ENCODE measurements around the gene TAPBPL. TPM values are rescaled to one million over a fixed set of nuclear protein-coding genes. Genes with fewer than 3 reads are reported as not detected.

TAPBPL gene, protein sequence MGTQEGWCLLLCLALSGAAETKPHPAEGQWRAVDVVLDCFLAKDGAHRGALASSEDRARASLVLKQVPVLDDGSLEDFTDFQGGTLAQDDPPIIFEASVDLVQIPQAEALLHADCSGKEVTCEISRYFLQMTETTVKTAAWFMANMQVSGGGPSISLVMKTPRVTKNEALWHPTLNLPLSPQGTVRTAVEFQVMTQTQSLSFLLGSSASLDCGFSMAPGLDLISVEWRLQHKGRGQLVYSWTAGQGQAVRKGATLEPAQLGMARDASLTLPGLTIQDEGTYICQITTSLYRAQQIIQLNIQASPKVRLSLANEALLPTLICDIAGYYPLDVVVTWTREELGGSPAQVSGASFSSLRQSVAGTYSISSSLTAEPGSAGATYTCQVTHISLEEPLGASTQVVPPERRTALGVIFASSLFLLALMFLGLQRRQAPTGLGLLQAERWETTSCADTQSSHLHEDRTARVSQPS
- polyA plus RNA-seq (4.2 to 6.0 TPM (median 4.8 TPM) in 3 replicates), polyA minus RNA-seq (3.1 to 6.7 TPM (median 6.0 TPM) in 3 replicates)
- polyA plus RNA-seq (2011; ENCODE audit: low read depth) = 7.0 TPM
- polyA plus RNA-seq (2011; cell fraction: cytosol; rRNA removed) = 2.5 and 3.5 TPM in 2 replicates
- 6.4 and 9.5 TPM in 2 replicates for polyA plus RNA-seq (2011; cell fraction: nucleus; rRNA removed)
- polyA plus RNA-seq (2012; ENCODE audit: low replicate concordance) = 2.2 and 5.2 TPM in 2 replicates
- 2.5 TPM for polyA minus RNA-seq (2011; cell fraction: cytosol; rRNA and poly(A)+ RNA removed)
- polyA minus RNA-seq (2011; cell fraction: nucleus; rRNA and poly(A)+ RNA removed) = 4.0 and 5.6 TPM in 2 replicates

DNA sequence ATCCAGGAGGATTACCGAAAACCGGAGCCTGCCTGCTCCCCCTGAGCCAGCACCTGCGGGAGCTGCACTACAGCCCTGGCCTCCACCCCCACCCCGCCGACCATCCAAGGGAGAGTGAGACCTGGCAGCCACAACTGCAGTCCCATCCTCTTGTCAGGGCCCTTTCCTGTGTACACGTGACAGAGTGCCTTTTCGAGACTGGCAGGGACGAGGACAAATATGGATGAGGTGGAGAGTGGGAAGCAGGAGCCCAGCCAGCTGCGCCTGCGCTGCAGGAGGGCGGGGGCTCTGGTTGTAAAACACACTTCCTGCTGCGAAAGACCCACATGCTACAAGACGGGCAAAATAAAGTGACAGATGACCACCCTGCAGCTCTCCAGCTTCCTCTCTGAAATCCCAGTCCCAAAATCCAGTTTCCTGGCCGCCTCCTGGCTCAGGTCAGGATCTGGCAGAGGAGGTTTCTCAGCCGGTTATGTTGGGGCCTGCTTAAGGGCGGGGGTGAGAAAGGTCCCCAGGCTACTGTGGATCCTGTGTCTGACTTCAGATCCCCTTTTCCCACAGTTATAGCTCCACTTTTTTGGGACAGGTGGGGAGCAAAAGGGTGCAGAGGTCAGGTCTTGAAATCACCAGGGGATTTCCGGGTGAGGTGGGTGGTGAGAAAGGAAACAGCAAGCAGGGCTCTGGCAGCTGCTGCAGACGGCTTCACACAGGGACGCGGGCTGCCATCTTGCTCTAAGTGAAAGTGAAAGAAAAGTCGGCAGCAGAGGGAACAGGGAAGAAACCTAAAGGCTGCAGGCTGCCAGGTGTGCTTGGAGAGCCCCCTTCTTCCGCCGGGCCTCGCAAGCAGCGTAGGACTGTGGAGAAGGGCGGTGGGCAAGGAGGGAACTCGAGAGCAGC lies at the start of gene TAPBPL:
Gene TAPBPL, plus strand, starts transcription at position 695 of the 897 bp plus-strand sequence. CDS start 207 bp downstream, outside the sequence.
- peak within 1 kb of the TSS; percentile 97 for H2AFZ ChIP-seq (ENCODE audit: control insufficient read depth, low read length)
- peaks cover 0 to 2% of the 10 kb centered on the region in 2 experiments for H3K36me3 ChIP-seq (ENCODE audit: control insufficient read depth in 2 of 2, extremely low read depth in 1 of 2, insufficient read depth in 2 of 2, low read length in 2 of 2)
- no peaks in the 10 kb centered on the region for H3K79me2 ChIP-seq (ENCODE audit: control insufficient read depth, insufficient read depth, low read length)
- H3K9ac ChIP-seq (ENCODE audit: control insufficient read depth, extremely low read depth, insufficient read depth, low read length) = peak within 1 kb of the TSS; percentile 82
- H3K27me3 ChIP-seq (ENCODE audit: control insufficient read depth, extremely low read depth, insufficient read depth, low read length) = no peaks in the 10 kb centered on the region
- no peak for DNase-seq (ENCODE audit: low read depth, low spot score)
- H3K27ac ChIP-seq (ENCODE audit: control insufficient read depth, insufficient read depth, low read length) = peak within 1 kb of the TSS; percentile 72
- peak; percentile 81 for FAIRE-seq
- dilution Hi-C loops (cut with MboI; ENCODE audit: extremely low pct_ligation_motif_present, low sequenced_read_pairs) = no loop called here
- peak within 1 kb of the TSS; percentile 42 to 56 (median 52) for H3K4me3 ChIP-seq (ENCODE audit: control insufficient read depth in 2 of 3, extremely low read depth in 1 of 3, insufficient read depth in 2 of 3, low read depth in 1 of 3, low read length in 3 of 3)
- no peaks in the 10 kb centered on the region for H3K9me3 ChIP-seq (ENCODE audit: control insufficient read depth, low read depth, low read length)
- H3K4me2 ChIP-seq (ENCODE audit: control insufficient read depth, extremely low read depth, insufficient read depth, low read depth, low read length) = peak within 1 kb of the TSS; percentile 95
- H3K9me1 ChIP-seq (ENCODE audit: control insufficient read depth, extremely low read depth, insufficient read depth, low read length) = no peaks in the 10 kb centered on the region
- H4K20me1 ChIP-seq (ENCODE audit: control insufficient read depth, extremely low read depth, insufficient read depth, low read length) = no peaks in the 10 kb centered on the region
- H3K4me1 ChIP-seq (ENCODE audit: control insufficient read depth, extremely low read depth, insufficient read depth, low read length) = peaks cover 20% of the 10 kb centered on the region
- TF ChIP-seq, protein P1, sequence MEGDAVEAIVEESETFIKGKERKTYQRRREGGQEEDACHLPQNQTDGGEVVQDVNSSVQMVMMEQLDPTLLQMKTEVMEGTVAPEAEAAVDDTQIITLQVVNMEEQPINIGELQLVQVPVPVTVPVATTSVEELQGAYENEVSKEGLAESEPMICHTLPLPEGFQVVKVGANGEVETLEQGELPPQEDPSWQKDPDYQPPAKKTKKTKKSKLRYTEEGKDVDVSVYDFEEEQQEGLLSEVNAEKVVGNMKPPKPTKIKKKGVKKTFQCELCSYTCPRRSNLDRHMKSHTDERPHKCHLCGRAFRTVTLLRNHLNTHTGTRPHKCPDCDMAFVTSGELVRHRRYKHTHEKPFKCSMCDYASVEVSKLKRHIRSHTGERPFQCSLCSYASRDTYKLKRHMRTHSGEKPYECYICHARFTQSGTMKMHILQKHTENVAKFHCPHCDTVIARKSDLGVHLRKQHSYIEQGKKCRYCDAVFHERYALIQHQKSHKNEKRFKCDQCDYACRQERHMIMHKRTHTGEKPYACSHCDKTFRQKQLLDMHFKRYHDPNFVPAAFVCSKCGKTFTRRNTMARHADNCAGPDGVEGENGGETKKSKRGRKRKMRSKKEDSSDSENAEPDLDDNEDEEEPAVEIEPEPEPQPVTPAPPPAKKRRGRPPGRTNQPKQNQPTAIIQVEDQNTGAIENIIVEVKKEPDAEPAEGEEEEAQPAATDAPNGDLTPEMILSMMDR (optimal IDR thresholded peaks at IDR 0.05 in 1 of 3, IDR thresholded peaks at IDR 0.05 in 1 of 3, conservative IDR thresholded peaks at IDR 0.05 in 1 of 3; ENCODE audit: extremely low read depth in 1 of 3, insufficient read depth in 2 of 3, low read length in 3 of 3) = no peak
- no peak for TF ChIP-seq EZH2 (IDR thresholded peaks at IDR 0.05; ENCODE audit: low read length)

DNA sequence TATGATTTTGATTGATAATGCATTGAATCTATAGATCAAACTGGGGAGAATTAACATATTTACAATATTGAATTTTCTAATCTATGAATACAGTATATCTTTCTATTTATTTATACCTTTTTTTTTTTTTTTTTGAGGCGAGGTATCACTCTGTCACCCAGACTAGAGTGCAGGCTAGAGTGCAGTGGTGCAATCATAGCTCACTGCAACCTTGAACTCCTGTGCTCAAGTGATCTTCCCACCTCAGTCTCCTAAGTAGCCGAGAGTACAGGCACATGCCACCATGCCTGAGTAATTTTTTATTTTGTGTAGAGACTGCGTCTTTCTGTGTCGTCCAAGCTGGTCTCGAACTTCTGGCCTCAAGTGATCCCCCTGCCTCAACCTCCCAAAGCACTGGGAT lies 47.5 kb upstream of the TAPBPL start:
- Histone ChIP-seq H3K79me2 (ENCODE audit: control insufficient read depth, insufficient read depth, low read length) (no peaks in the 10 kb centered on the region), H3K27ac (ENCODE audit: control insufficient read depth, insufficient read depth, low read length) (no peak overlapping the region), H3K4me3 (ENCODE audit: control insufficient read depth in 2 of 3, extremely low read depth in 1 of 3, insufficient read depth in 2 of 3, low read depth in 1 of 3, low read length in 3 of 3) (no peak overlapping the region), H3K9me3 (ENCODE audit: control insufficient read depth, low read depth, low read length) (no peaks in the 10 kb centered on the region), H3K4me1 (ENCODE audit: control insufficient read depth, extremely low read depth, insufficient read depth, low read length) (no peaks in the 10 kb centered on the region), H3K36me3 (ENCODE audit: control insufficient read depth in 2 of 2, extremely low read depth in 1 of 2, insufficient read depth in 2 of 2, low read length in 2 of 2) (peaks cover 0 to 2% of the 10 kb centered on the region in 2 experiments), H3K9ac (ENCODE audit: control insufficient read depth, extremely low read depth, insufficient read depth, low read length) (no peak overlapping the region), H4K20me1 (ENCODE audit: control insufficient read depth, extremely low read depth, insufficient read depth, low read length) (no peaks in the 10 kb centered on the region), H3K4me2 (ENCODE audit: control insufficient read depth, extremely low read depth, insufficient read depth, low read depth, low read length) (no peak overlapping the region), H2AFZ (ENCODE audit: control insufficient read depth, low read length) (no peak overlapping the region), H3K9me1 (ENCODE audit: control insufficient read depth, extremely low read depth, insufficient read depth, low read length) (no peaks in the 10 kb centered on the region), H3K27me3 (ENCODE audit: control insufficient read depth, extremely low read depth, insufficient read depth, low read length) (no peaks in the 10 kb centered on the region)
- dilution Hi-C loops (cut with MboI; ENCODE audit: extremely low pct_ligation_motif_present, low sequenced_read_pairs) = no loop called here
- DNase-seq (ENCODE audit: low read depth, low spot score) (no peak), FAIRE-seq (no peak)
- TF ChIP-seq, protein P1 (optimal IDR thresholded peaks at IDR 0.05 in 1 of 3, IDR thresholded peaks at IDR 0.05 in 1 of 3, conservative IDR thresholded peaks at IDR 0.05 in 1 of 3; ENCODE audit: extremely low read depth in 1 of 3, insufficient read depth in 2 of 3, low read length in 3 of 3) = no peak
- TF ChIP-seq EZH2 (IDR thresholded peaks at IDR 0.05; ENCODE audit: low read length) = no peak
